HUDEP-2 (cell line): ENCODE results near the gene MFNG.
A peak's percentile ranks its signal among the peaks of the same experiment; 100 is the strongest.
"Not testable (repeated sequence)": the region's sequence is repeated elsewhere in the genome, so short reads cannot be mapped to it uniquely, and the experiment has no call there.

Experiments used
- DNase-seq, 76 experiments: peaks; one replicate each; lab custom pipeline; 2025; ENCODE audit not compliant: unreplicated experiment in 76 of 76; lab: John Stamatoyannopoulos, UW

The MFNG gene

GRCh38 chr22:37476389-37477329, 9.5 kb downstream of the MFNG start:
- no peak for DNase-seq

- DNase-seq, result no peak
These were observed 11.6 kb downstream of the MFNG start for GRCh38 chr22:37474447-37475090.

- DNase-seq, result no peak
These were observed 12.7 kb downstream of the MFNG start for GRCh38 chr22:37473437-37473946.

GRCh38 chr22:37472418-37473006, 13.7 kb downstream of the MFNG start:
- peak in 14 of 76 experiments; percentile 4 to 40 (median 11) for DNase-seq

GRCh38 chr22:37471727-37472417, 14.3 kb downstream of the MFNG start:
- no peak for DNase-seq

- DNase-seq, result no peak
These were observed 16.1 kb downstream of the MFNG start for GRCh38 chr22:37470087-37470445.

GRCh38 chr22:37469416-37470086, 16.6 kb downstream of the MFNG start:
- DNase-seq, result no peak

- not testable (repeated sequence) for DNase-seq
These were observed 17.9 kb downstream of the MFNG start for GRCh38 chr22:37468201-37468695.

- DNase-seq, result no peak
These were observed 18.7 kb downstream of the MFNG start for GRCh38 chr22:37467391-37467955.

- DNase-seq, result no peak
These were observed 22.0 kb downstream of the MFNG start for GRCh38 chr22:37464181-37464580.

GRCh38 chr22:37462983-37463382, 23.2 kb downstream of the MFNG start:
- peak in 12 of 76 experiments; percentile 3 to 28 (median 11) for DNase-seq

GRCh38 chr22:37462436-37462835, 23.7 kb downstream of the MFNG start:
- no peak for DNase-seq

GRCh38 chr22:37461961-37462360, 24.2 kb downstream of the MFNG start:
- DNase-seq, result no peak

GRCh38 chr22:37460684-37461083, 25.5 kb downstream of the MFNG start:
- no peak for DNase-seq

- no peak for DNase-seq
These were observed 27.0 kb downstream of the MFNG start for GRCh38 chr22:37459206-37459605.

- peak in 57 of 76 experiments; percentile 6 to 78 (median 56) for DNase-seq
These were observed 28.9 kb downstream of the MFNG start for GRCh38 chr22:37457093-37457893.

- DNase-seq, result no peak
These were observed 29.8 kb downstream of the MFNG start for GRCh38 chr22:37456346-37456745.

GRCh38 chr22:37455896-37456295, 30.3 kb downstream of the MFNG start:
- no peak for DNase-seq
